Measurements from ENCODE around the gene SBNO1.

Gene SBNO1

DNA sequence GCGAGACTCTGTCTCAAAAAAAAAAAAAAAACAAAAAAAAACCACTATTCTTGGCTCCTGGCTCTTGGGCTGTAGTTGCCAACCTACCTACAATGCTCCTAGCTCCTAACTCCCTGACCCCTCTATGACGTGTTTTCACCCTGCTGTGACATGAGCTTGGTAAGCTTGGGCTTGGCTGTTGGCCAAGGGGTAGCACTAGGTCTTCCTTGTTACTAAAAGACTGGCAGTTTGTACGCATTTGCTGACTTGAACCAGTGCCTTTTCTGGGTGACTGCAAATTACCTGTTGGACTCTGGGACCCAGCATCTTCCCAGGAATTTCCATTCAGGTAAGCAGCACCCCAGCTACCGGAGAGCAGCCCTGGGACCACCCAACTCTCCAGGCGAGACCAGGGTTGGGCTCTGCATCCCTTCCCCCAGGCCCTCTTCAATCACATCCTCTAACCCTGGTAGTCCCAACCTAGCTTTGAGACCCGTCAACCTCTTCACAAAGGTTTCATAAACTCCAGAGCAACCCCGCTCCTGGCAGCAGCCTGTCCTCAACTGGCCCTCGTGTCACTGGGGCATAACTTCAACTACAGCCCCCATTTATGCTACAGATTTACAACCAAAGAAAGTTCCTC, 101.3 kb downstream of the SBNO1 start:
- Histone ChIP-seq H3K27me3 (ENCODE audit: control insufficient read depth, low read length) (no peaks in the 10 kb centered on the region), H3K27ac (ENCODE audit: low read depth, low read length) (no peak overlapping the region), H3K36me3 (ENCODE audit: control insufficient read depth, low read length) (peaks cover 35% of the 10 kb centered on the region), H4K20me1 (ENCODE audit: control insufficient read depth, insufficient read depth, low read depth, low read length) (0 out of 2 replicates have a peak, but pooled peaks cover 5% of the 10 kb centered on the region), H3K4me2 (ENCODE audit: low read length) (no peak overlapping the region), H3K9me2 (replicated peaks; ENCODE audit: control insufficient read depth, low read length) (no peaks in the 10 kb centered on the region), H3K4me1 (ENCODE audit: control insufficient read depth, low read length) (no peaks in the 10 kb centered on the region), H3K79me2 (ENCODE audit: control insufficient read depth, low read length) (peaks cover 9% of the 10 kb centered on the region), H3K4me3 (ENCODE audit: low read length) (no peak overlapping the region), H3K9me3 (ENCODE audit: control insufficient read depth, insufficient read depth, low read length) (no peaks in the 10 kb centered on the region), H3F3A (ENCODE audit: control insufficient read depth, insufficient read depth) (peaks cover 9% of the 10 kb centered on the region; the same call in 1 of the 2 replicates)
- TF ChIP-seq, protein P1, sequence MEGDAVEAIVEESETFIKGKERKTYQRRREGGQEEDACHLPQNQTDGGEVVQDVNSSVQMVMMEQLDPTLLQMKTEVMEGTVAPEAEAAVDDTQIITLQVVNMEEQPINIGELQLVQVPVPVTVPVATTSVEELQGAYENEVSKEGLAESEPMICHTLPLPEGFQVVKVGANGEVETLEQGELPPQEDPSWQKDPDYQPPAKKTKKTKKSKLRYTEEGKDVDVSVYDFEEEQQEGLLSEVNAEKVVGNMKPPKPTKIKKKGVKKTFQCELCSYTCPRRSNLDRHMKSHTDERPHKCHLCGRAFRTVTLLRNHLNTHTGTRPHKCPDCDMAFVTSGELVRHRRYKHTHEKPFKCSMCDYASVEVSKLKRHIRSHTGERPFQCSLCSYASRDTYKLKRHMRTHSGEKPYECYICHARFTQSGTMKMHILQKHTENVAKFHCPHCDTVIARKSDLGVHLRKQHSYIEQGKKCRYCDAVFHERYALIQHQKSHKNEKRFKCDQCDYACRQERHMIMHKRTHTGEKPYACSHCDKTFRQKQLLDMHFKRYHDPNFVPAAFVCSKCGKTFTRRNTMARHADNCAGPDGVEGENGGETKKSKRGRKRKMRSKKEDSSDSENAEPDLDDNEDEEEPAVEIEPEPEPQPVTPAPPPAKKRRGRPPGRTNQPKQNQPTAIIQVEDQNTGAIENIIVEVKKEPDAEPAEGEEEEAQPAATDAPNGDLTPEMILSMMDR (IDR thresholded peaks at IDR 0.05; ENCODE audit: low read depth, low read length, poor library complexity, severe bottlenecking), result no peak
- no peak for TF ChIP-seq EZH2phosphoT487 (IDR thresholded peaks at IDR 0.05; ENCODE audit: borderline replicate concordance, low read length)

DNA sequence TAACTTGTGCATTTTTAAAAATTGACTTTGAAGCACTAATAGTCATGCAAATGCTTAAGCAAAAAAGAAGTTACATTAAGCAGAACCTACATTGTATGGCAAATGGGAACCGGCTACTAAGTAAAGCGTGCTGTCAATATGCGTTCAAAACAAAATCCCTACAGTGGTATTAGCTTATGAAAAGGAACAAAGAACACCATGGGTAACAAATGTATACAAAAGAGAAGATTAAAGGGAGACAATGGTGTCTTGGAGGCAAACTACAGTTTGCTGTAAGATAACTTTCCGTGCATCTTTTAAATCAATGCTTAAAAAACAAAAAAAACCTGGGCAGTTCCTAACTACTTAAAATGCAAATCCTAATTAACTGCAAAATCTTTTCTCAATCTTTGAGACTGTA, 103.5 kb downstream of the SBNO1 start:
- Histone ChIP-seq H3K4me1 (ENCODE audit: control insufficient read depth, low read length) (no peaks in the 10 kb centered on the region), H3K9me2 (replicated peaks; ENCODE audit: control insufficient read depth, low read length) (no peaks in the 10 kb centered on the region), H3K4me3 (ENCODE audit: low read length) (no peak overlapping the region), H4K20me1 (ENCODE audit: control insufficient read depth, insufficient read depth, low read depth, low read length) (0 out of 2 replicates have a peak, but pooled peaks cover 5% of the 10 kb centered on the region), H3K27ac (ENCODE audit: low read depth, low read length) (no peak overlapping the region), H3K4me2 (ENCODE audit: low read length) (no peak overlapping the region), H3K9me3 (ENCODE audit: control insufficient read depth, insufficient read depth, low read length) (no peaks in the 10 kb centered on the region), H3K36me3 (ENCODE audit: control insufficient read depth, low read length) (peaks cover 51% of the 10 kb centered on the region), H3K27me3 (ENCODE audit: control insufficient read depth, low read length) (no peaks in the 10 kb centered on the region), H3F3A (ENCODE audit: control insufficient read depth, insufficient read depth) (peaks cover 12% of the 10 kb centered on the region), H3K79me2 (ENCODE audit: control insufficient read depth, low read length) (no peaks in the 10 kb centered on the region)
- no peak for TF ChIP-seq EZH2phosphoT487 (IDR thresholded peaks at IDR 0.05; ENCODE audit: borderline replicate concordance, low read length)
- TF ChIP-seq, protein P1 (IDR thresholded peaks at IDR 0.05; ENCODE audit: low read depth, low read length, poor library complexity, severe bottlenecking), result no peak

- Histone ChIP-seq H3K4me1 (ENCODE audit: control insufficient read depth, low read length) (no peaks in the 10 kb centered on the region), H3K9me2 (replicated peaks; ENCODE audit: control insufficient read depth, low read length) (no peaks in the 10 kb centered on the region), H3K9me3 (ENCODE audit: control insufficient read depth, insufficient read depth, low read length) (no peaks in the 10 kb centered on the region), H3F3A (ENCODE audit: control insufficient read depth, insufficient read depth) (peaks cover 12% of the 10 kb centered on the region), H3K79me2 (ENCODE audit: control insufficient read depth, low read length) (peaks cover under 1% of the 10 kb centered on the region; the same call in 1 of the 2 replicates), H3K4me3 (ENCODE audit: low read length) (no peak overlapping the region), H3K27me3 (ENCODE audit: control insufficient read depth, low read length) (no peaks in the 10 kb centered on the region), H3K36me3 (ENCODE audit: control insufficient read depth, low read length) (peaks cover 59% of the 10 kb centered on the region), H3K27ac (ENCODE audit: low read depth, low read length) (no peak overlapping the region), H3K4me2 (ENCODE audit: low read length) (no peak overlapping the region), H4K20me1 (ENCODE audit: control insufficient read depth, insufficient read depth, low read depth, low read length) (0 out of 2 replicates have a peak, but pooled peaks cover 5% of the 10 kb centered on the region)
- no peak for TF ChIP-seq EZH2phosphoT487 (IDR thresholded peaks at IDR 0.05; ENCODE audit: borderline replicate concordance, low read length)
- TF ChIP-seq, protein P1 (IDR thresholded peaks at IDR 0.05; ENCODE audit: low read depth, low read length, poor library complexity, severe bottlenecking), result no peak
Measured at GRCh38 chr12:123260081-123260480, 104.6 kb downstream of the SBNO1 start.

All from DOHH2 (cell line).